CD4-positive, alpha-beta T cell (primary cell): ENCODE data around the gene AOC2. TPM values are rescaled to one million over a fixed set of nuclear protein-coding genes. Genes with fewer than 3 reads are reported as not detected.
"Not testable (repeated sequence)": the region's sequence is repeated elsewhere in the genome, so short reads cannot be mapped to it uniquely, and the experiment has no call there.

ENCODE experiments used
- ATAC-seq: fragments of 200-7000 bp; cut with Tn5 transposase; one replicate; pipeline ENCODE4 v1.10.0; 2022; ENCODE audit warnings: mild to moderate bottlenecking; ENCODE audit not compliant: poor library complexity
- CTCF ChIA-PET: fragments of 350-600 bp; sonication (Branson Sonifier 250); formaldehyde crosslinking; loops from one replicate; lab custom pipeline; 2021; ENCODE audit warnings: antibody characterized with exemption, inconsistent platforms; lab: Charles Lee
- POLR2A ChIA-PET: fragments of 350-600 bp; sonication (Branson Sonifier 250); formaldehyde crosslinking; loops from one replicate; lab custom pipeline; 2021; ENCODE audit warnings: antibody characterized with exemption, inconsistent platforms; lab: Charles Lee
- DNase-seq, 14 experiments: peaks; one replicate each; pipeline ENCODE4 v3.0.0-alpha.2; 2013 to 2020; ENCODE audit warnings: mixed read lengths in 2 of 14
- H3K27ac ChIP-seq, 2 donors: one replicate each; pipeline versions ENCODE4 v1.5.1 to v1.7.0; 2013; ENCODE audit warnings: low read length in 2 of 2, low read depth in 1 of 2, mild to moderate bottlenecking in 1 of 2
- H3K27me3 ChIP-seq, 2 experiments: 1 replicate in 1 of 2; 2 replicates in 1 of 2; pipeline versions ENCODE4 v1.6.1 to v1.7.0; 2013; ENCODE audit warnings: low read length in 2 of 2, control low read depth in 1 of 2, mild to moderate bottlenecking in 1 of 2, moderate library complexity in 1 of 2; ENCODE audit not compliant: insufficient read depth in 2 of 2, control insufficient read depth in 1 of 2
- H3K36me3 ChIP-seq: one replicate; pipeline ENCODE4 v1.6.1; 2013; ENCODE audit warnings: low read length, control low read depth; ENCODE audit not compliant: insufficient read depth
- H3K4me1 ChIP-seq: one replicate; pipeline ENCODE4 v1.6.1; 2013; ENCODE audit warnings: low read length, control low read depth; ENCODE audit not compliant: insufficient read depth
- H3K4me3 ChIP-seq: one replicate; pipeline ENCODE4 v1.5.1; 2013; ENCODE audit warnings: mild to moderate bottlenecking, low read length, moderate library complexity
- H3K9me3 ChIP-seq, 2 experiments: 1 replicate in 1 of 2; 2 replicates in 1 of 2; pipeline versions ENCODE4 v1.6.1 to v1.7.0; 2013; ENCODE audit warnings: low read length in 2 of 2, mild to moderate bottlenecking in 2 of 2, control low read depth in 1 of 2, moderate library complexity in 1 of 2; ENCODE audit not compliant: control insufficient read depth in 1 of 2, insufficient read depth in 1 of 2
- H3K27ac Mint-ChIP-seq: one replicate; pipeline ENCODE4 v1.8.0; 2020; ENCODE audit warnings: mixed read lengths
- H3K27me3 Mint-ChIP-seq: one replicate; pipeline ENCODE4 v1.8.0; 2021; ENCODE audit warnings: mixed read lengths
- H3K36me3 Mint-ChIP-seq: one replicate; pipeline ENCODE4 v1.8.0; 2021; ENCODE audit warnings: low read depth, mixed read lengths
- H3K4me1 Mint-ChIP-seq: one replicate; pipeline ENCODE4 v1.8.0; 2021; ENCODE audit warnings: low read depth, mixed read lengths
- H3K4me3 Mint-ChIP-seq: one replicate; pipeline ENCODE4 v1.8.0; 2020; ENCODE audit warnings: mild to moderate bottlenecking, mixed read lengths
- H3K9me3 Mint-ChIP-seq: one replicate; pipeline ENCODE4 v1.8.0; 2020; ENCODE audit warnings: mixed read lengths
- CTCF ChIP-seq: fragments of 200-600 bp; IDR thresholded peaks from one replicate; pipeline ENCODE4 v1.8.0; 2022; ENCODE audit warnings: antibody characterized with exemption, mild to moderate bottlenecking
- intact Hi-C, 2 experiments: fragments of 100-400 bp; cut with DNase I in 1 of 2; cut with micrococcal nuclease in 1 of 2; formaldehyde crosslinking; loops; one replicate each; pipeline versions ENCODE4 v1.15.1 to v1.9.0; 2023 to 2025; cut with DNase I, micrococcal nuclease
- total RNA-seq, 174 experiments: library from RNA in 2 of 174; stranded (reverse) in 2 of 174; gene quantifications; one replicate each; pipeline ENCODE4 v1.2.3 and lab custom pipeline; 2021 to 2026

AOC2 gene
- total RNA-seq, 2 experiments from 2014 or later: 2.5 to 2.9 TPM

GRCh38 chr17:42883802-42884558, 39.6 kb downstream of the AOC2 start:
- Histone ChIP-seq H3K9me3 (no peaks in the 10 kb centered on the region), H3K4me3 (no peak overlapping the region), H3K4me1 (no peaks in the 10 kb centered on the region), H3K27me3 (peaks cover 0 to 2% of the 10 kb centered on the region in 2 experiments), H3K36me3 (no peaks in the 10 kb centered on the region), H3K27ac (no peak overlapping the region)
- H3K9me3 Mint-ChIP-seq: no peaks in the 10 kb centered on the region
- intact Hi-C loops: no loop called here
- no peaks in the 10 kb centered on the region for H3K36me3 Mint-ChIP-seq
- H3K4me1 Mint-ChIP-seq: no peaks in the 10 kb centered on the region
- H3K27ac Mint-ChIP-seq: no peak overlapping the region
- H3K27me3 Mint-ChIP-seq: peaks cover 15% of the 10 kb centered on the region
- CTCF ChIA-PET: no interaction called here
- no peak for ATAC-seq
- no peak overlapping the region for H3K4me3 Mint-ChIP-seq
- no peak for DNase-seq
- POLR2A ChIA-PET: no interaction called here
- TF ChIP-seq CTCF: no peak

- DNase-seq, H3K36me3 ChIP-seq, H3K36me3 Mint-ChIP-seq, H3K4me3 ChIP-seq, H3K4me3 Mint-ChIP-seq, intact Hi-C loops, H3K27ac Mint-ChIP-seq, POLR2A ChIA-PET, H3K4me1 ChIP-seq, CTCF ChIA-PET, ATAC-seq, H3K9me3 Mint-ChIP-seq, H3K9me3 ChIP-seq, H3K27me3 ChIP-seq, H3K27ac ChIP-seq, H3K4me1 Mint-ChIP-seq: not testable (repeated sequence)
- H3K27me3 Mint-ChIP-seq: peaks cover 10% of the 10 kb centered on the region
Measured at GRCh38 chr17:42885806-42886205, 41.4 kb downstream of the AOC2 start.

GRCh38 chr17:42886283-42887176, 42.1 kb downstream of the AOC2 start:
- H3K36me3 ChIP-seq: no peaks in the 10 kb centered on the region
- intact Hi-C loops: no loop called here
- H3K9me3 Mint-ChIP-seq: no peaks in the 10 kb centered on the region
- no peak for TF ChIP-seq CTCF
- DNase-seq (no peak), ATAC-seq (no peak)
- no peak overlapping the region for H3K27ac Mint-ChIP-seq
- ChIA-PET POLR2A (no interaction called here), CTCF (no interaction called here)
- peaks cover 0 to 2% of the 10 kb centered on the region in 2 experiments for H3K27me3 ChIP-seq
- no peaks in the 10 kb centered on the region for H3K4me1 ChIP-seq
- no peaks in the 10 kb centered on the region for H3K4me1 Mint-ChIP-seq
- no peak overlapping the region for H3K27ac ChIP-seq
- H3K4me3 ChIP-seq: no peak overlapping the region
- peaks cover 6% of the 10 kb centered on the region for H3K27me3 Mint-ChIP-seq
- no peaks in the 10 kb centered on the region for H3K36me3 Mint-ChIP-seq
- no peaks in the 10 kb centered on the region for H3K9me3 ChIP-seq
- H3K4me3 Mint-ChIP-seq: no peak overlapping the region
